Activated T-cell treated with anti-CD3 and anti-CD28 coated beads, Interleukin-2, amount 50 U/mL, for 1 hour (primary cell): ENCODE results near the gene SMC3.

ENCODE experiments used
- DNase-seq: peaks from one replicate; pipeline ENCODE4 v3.0.0-alpha.2; 2020

SMC3 gene

GRCh38 chr10:110546077-110546476 lies 21.4 kb upstream of the SMC3 start:
- no peak for DNase-seq

DNA sequence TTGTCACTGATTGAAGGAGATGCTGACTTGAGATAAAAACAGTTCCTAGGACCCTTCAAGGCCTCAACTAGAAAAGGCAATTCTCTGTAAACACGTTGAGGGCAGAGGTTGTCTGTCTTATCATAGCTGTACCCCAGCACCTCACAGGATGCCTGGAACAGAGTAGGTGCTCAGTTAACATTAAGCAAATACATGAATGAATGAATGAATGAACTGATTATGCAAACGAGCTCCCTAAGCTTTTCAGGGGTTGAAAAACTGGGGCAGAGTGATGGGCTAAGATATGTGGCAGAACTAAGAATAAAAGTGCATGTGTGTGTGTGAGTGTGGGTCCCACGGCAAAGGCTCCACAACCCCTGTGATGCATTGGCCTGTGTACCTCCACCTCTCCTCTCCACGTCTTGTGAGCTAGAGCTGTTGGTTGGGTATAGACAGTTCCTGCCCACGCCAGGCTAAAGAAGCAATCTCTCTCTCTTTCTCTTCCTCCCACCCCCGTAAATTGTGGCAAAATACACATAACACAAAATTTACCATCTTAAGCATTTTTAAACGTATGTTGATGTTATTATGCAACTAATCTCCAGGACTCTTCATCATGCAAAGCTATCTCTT lies 20.9 kb upstream of the SMC3 start:
- no peak for DNase-seq

GRCh38 chr10:110547139-110547761 lies 20.2 kb upstream of the SMC3 start:
- no peak for DNase-seq

GRCh38 chr10:110548002-110548401 lies 19.5 kb upstream of the SMC3 start:
- DNase-seq: no peak

GRCh38 chr10:110549211-110549610 lies 18.3 kb upstream of the SMC3 start:
- DNase-seq: no peak

- DNase-seq: no peak
Observed at GRCh38 chr10:110553905-110554304, 13.6 kb upstream of the SMC3 start.

DNA sequence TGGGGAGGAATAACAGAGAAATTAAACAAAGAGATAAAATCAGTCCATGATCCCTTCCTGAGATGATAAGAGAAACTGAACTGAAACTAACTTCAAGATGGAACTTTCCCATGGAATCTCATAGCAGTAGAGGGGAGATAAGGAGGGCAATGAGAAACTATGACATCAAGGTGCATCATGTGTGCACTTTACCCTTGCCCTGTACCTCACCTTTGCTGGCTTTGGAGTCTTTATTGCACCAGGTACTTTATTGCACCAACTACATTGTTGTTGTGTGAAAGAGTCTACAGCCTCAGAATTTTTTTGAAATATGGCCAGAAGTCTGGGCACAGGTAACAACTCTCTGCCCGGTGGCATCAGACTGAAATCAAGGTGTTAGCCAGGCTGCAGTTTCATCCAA lies 11.2 kb upstream of the SMC3 start:
- DNase-seq: no peak

DNA sequence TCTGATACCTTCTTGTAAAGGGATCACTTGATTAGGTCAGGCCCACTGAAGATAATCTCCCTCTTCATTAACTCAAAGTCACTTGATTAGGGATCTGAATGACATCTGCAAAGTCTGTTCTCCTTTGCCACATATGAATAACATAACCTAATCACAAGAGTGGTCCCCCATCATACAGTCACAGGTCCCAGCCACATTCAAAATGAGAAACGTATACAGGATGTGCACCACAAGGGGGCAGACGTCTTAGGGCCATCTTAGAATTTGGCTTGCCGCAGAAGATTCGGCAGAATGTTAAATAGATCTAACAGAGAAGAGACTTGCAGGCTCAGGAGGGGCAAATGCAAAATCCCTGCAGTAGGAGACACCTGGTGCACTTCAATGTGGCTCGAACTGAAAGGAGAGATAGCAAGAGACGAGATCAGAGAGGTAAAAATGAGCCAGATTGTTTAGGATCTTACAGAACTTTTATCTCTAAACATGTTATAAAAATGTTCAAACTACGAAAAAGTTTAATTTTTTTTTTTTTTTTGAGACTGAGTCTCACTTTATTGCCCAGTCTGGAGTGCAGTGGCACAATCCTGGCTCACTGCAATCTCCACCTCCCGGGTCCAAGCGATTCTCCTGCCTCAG lies 10.4 kb upstream of the SMC3 start:
- DNase-seq: peak; percentile 59

- DNase-seq: no peak
Observed at GRCh38 chr10:110558041-110558440, 9.5 kb upstream of the SMC3 start.

- no peak for DNase-seq
Observed at GRCh38 chr10:110560012-110560411, 7.5 kb upstream of the SMC3 start.

DNA sequence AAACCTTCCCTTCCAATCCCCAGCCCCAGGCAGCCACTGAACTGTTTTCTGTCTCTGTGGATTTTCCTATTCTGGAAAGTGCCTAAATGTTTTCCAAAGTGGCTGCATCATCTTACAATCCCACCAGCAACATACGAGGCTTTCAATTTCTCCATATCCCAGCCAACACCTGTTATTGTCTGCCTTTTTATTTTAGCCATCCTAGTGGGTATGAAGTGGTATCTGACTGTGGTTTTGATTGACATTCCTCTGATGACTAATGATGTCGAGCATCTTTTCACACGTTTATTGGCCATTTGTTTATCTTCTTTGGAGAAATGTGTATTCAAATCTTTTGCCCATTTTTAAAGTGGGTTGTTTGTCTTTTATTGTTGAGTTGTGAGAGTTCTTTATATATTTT lies 6.2 kb upstream of the SMC3 start:
- no peak for DNase-seq

DNA sequence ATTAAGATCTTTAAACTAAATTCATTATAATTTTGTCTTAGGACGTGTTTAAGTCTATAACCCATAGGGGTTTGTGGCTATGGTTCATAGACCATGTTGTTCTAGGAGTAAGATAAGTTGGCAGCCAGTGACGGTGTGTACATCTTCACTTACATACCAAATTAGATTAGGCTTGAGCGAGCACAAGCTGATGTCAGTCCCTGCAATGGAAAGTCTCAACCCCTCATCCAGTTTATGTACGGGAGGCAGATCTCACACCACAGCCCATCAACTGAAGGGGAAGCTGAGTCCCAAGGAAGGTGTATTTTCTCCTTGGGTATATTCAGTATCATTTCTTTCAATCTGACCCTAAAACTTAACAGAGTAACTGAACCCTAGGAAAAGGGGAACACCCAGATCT lies 5.1 kb upstream of the SMC3 start:
- DNase-seq: no peak

- DNase-seq: no peak
Observed at GRCh38 chr10:110563132-110563531, 4.4 kb upstream of the SMC3 start.

- DNase-seq: no peak
Observed at GRCh38 chr10:110566472-110567200, 859 bp upstream of the SMC3 start.

DNA sequence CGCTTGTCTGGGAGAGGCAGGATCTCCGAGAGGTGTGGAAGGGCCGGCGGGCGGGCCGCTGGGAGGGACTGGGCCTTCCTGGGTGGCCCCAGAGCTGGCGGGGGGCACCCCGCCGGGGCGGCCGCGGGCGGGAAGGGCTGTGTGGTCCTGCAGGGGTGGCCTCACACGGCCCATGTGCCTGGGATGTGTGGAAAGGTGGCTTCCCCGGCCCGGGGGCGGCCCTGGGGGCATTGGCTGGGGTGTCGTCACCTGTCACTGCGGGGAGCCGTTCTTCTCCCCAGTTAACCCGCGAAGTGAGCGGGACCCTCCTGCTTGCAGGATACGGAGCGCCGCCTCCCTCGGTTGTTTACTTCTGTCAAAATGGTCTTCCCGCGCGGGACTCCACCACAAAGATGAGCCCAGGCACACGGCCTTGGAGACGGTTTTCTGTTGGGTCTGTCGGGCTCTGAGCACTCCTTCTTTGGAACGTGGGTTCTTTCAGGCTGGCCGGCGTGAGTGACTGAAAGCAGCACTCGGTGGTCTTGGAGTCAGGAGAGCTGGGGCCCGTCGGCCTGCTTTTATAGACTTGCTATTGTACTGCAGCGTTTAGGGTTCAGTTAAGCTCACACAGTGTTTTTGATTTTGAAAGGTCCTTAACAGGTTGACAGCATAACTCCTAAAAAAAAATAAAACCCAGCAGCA lies 700 bp downstream of the SMC3 start:
- no peak for DNase-seq

DNA sequence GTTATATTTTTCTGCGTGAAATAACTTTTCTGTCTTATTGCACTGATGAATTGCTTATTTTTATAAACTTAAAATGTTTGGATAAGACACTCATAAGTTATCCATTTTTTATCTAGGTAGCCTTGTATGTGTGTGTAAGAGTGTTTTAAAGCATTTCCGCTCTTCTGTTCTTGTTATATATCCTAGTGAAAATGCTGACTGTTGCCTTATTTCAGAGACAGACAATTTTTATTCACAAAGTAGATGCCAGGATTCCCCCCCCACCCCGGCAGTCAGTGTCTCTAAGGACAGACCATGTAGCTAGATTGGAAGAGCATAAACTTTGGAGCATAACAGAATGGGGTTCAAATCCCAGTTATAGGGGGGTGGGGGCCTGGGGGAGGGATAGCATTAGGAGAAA lies 1.6 kb downstream of the SMC3 start:
- DNase-seq: no peak

DNA sequence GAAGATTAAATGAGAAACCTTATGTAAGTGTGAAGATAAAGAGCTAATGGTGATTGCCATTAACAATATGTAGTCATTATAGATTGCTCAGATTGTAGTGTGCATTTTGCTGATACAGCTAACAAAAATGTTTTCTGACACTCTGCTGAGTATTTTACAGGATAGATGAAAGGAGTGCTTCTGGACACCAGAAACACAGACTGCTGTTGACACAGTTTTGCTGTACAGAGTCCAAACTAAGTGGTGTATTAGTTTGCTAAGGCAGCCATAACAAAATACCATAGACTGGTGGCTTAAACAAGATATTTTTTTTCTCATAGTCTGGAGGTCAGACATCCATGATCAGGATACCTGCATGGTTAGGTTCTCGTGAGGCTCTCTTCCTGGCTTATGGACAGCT lies 2.2 kb downstream of the SMC3 start:
- no peak for DNase-seq

DNA sequence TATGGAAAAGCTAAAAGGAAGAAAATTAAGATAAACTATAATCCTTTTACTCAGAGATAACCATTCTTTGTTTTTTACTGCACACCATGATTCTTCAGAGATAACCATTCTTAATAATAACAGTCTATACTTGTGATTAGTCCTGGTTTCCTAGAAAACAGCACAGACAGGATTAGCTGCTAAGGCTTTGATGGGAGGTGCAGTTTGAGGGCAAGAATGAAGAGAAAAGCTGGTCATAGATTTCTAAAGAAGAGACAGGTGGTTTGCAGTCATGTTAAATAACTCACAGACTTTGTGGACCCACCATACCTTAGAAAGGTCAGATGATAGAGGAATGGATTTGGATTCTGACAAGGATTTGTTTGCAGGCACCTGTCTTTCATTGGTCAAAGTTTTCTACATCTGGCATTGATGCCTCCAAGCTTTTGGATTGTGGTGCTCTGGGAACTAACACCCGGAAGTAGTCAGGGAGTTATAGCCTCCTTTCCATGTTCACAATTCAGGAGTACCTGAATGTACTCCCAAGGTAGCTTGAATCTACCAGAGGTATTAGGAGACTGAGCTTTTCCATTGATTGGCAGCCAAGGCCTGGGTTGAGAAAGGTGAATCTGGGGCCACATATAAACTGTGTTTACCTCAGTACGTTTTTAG lies 3.7 kb downstream of the SMC3 start:
- no peak for DNase-seq

DNA sequence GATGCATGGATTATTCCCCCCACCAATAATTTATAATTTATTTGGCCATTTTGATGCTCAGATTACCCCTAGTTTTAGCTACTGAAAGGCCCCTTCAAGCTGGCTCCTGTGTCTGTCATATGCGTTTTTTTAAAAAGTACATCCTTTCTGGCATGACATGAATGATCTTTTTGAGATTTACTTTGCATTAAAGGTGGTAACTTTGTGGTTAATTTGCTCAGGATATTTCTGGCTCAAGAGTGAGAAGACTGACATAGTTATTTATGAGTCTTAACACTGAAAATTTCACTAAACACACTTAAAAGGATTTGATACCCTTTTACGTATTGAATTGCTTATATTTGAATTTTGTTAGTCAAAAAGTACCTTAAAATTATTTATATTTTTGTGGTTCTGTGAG lies 5.4 kb downstream of the SMC3 start:
- no peak for DNase-seq

- no peak for DNase-seq
Observed at GRCh38 chr10:110574420-110574819, 6.9 kb downstream of the SMC3 start.

- DNase-seq: no peak
Observed at GRCh38 chr10:110576220-110576619, 8.7 kb downstream of the SMC3 start.

DNA sequence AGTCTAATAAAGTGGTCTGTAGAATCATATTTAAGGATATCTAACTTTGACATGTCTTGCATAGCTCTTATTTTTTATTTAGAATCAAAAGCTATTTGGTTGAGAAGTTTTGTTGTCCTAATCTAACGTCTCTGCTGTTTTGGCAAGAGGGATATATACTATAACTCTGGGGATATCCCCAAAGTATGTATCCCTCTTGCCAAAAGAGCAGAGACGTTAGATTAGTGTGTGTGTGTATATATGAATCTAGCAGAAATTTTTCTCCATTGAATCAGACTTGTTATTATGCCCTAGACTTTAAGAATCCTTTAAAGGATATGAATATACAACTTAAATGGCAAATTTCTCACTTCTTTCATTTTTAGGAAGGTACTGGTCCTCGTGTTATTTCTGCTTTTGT lies 9.6 kb downstream of the SMC3 start:
- DNase-seq: no peak

DNA sequence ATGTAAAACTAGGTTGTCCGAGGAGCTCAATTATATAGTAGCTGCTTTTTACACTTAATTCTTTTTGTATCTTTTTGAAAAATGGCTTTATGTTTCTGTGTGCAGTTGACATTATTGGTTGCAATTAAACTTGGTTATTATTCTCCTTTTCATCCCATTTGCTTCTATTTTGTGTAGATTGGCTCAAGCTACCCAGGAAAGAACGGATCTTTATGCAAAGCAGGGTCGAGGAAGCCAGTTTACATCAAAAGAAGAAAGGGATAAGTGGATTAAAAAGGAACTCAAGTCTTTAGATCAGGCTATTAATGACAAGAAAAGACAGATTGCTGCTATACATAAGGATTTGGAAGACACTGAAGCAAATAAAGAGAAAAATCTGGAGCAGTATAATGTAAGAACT lies 16.5 kb downstream of the SMC3 start:
- DNase-seq: no peak
